Stimulated activated CD4-positive, alpha-beta T cell treated with anti-CD3 and anti-CD28 coated beads, Interleukin-12 subunit alpha, Interleukin-12 subunit beta, amount 100 ng/mL, for 4 hours (primary cell): ENCODE results near the gene STAU1.
"Not testable (repeated sequence)": the region's sequence is repeated elsewhere in the genome, so short reads cannot be mapped to it uniquely, and the experiment has no call there.

Source experiments
- DNase-seq: peaks from one replicate; pipeline ENCODE4 v3.0.0-alpha.2; 2020

STAU1 gene

DNA sequence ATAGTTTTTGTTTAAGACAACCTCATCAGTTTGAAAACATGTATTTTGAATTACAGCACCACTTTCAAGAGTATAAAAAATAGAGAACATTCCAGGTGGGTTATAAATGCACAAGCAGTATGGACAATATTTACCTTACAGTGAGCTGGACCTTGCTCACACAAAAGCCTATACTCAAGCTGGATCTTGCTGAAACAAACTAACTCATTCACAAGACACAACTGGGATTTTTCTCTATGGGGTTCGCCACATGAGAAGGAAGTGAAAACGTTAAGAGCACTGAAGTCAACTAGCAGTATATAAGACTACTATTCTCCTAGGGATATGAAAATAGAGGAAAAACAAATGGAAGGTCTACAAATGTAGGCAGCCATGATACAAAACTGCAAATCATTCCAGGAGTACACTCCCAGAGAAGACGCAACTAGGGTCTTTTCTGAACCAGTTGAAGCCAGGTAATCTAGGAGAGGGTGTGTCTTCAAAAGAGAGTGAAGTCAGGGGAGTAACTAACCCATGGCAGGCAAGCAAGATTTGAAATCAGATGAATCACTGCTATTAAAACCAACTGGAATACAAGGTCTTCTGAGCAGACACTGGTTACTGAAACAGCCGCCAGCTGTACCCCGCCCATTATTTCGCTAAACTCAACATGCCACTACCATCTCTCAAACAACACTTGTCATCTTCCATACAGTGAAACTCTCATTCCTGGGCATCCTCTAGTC, 26.5 kb downstream of the STAU1 start:
- DNase-seq, result no peak

DNA sequence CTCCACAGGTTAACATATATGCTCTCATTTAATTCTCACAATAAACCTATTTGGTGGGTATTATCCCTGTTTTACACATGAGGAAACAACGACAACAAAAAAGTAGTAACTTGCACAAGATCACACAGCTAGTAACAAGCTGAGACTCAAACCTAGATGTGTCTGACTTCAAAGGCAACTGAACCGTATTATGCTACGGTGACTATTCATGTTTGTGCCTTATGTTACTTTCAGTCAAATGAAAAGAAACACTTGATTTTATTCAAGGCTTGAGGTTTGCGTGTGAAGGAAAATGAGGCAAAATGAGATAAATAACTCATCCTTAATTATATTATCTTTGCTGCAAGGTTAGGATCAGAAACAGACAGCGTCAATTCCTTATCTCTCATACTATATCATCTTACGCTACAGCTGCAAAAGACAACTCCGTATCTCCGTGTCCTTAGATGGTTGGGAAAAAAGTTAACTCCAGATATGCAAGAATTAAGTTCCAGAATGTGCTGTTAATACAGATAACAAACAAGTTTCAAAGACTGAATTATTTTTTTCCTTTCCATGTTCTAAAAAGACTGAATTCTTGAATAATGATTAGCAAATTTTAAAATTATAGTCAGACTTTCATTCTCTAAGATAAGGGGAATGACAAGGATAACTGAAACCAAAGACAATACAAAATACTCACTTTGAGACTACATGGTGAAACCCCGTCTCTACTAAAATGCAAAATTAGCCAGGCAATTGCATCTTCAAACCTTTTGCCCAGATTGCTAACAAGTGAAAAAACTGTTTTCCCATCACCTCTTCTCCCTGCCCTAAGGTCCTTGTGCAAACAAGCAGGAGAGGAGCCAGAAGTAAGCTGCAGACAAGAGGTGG, 27.8 kb downstream of the STAU1 start:
- DNase-seq, result no peak

DNA sequence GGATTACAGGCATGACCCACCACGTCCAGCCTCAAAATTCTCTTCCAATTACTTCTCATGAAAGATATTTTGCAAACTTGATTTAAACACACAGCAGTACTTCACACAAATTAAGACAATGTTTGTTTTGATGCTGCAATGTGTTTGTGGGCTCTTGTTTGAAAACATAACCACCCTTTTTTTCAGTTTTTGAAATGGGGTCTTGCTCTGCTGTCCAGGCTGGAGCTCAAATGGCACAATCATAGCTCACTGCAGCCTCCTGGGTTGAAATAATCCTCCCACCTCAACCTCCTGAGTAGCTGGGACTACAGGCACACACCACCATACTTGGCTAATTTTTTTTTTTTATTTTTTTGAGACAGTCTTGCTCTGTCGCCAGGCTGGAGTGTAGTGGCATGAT, 31.0 kb downstream of the STAU1 start:
- no peak for DNase-seq

DNA sequence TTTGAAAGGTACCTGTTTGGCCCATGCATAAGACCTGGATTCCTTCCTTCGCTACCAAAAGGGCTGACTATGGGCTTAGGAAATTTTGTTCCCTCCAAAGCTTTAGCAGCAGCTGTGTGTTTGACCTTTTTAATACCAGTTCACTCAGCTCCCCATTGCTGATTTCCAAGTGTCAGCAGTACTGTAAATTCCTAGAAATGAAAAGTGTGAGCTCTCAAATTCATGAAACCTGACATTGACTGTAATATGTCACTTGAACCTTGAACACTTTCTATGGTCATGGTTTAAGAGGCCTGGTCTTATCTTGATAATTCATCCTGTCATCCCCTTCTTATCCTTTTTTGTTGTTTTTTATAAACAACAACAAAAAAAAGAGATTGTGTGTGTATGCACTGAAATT, 31.7 kb downstream of the STAU1 start:
- no peak for DNase-seq

DNA sequence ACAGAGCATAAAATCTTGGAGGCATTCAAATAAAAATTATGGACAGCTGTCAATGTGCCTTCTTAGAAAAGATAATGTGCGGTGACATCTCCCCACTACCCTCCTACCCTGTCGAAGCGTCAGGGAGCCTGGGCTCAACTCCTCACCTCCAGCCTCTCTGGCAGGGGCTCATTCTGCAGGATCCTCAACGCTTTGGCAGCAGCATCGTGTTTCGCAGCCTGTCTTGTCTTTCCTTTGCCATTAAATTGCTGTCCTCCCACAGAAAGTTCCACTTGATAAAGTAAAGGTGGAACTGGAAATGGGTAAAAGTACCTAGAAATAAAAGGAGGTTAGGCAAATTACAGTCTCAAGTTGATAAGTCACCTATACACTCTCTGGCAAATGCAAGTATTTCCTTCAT, 36.7 kb downstream of the STAU1 start:
- DNase-seq, result no peak

DNA sequence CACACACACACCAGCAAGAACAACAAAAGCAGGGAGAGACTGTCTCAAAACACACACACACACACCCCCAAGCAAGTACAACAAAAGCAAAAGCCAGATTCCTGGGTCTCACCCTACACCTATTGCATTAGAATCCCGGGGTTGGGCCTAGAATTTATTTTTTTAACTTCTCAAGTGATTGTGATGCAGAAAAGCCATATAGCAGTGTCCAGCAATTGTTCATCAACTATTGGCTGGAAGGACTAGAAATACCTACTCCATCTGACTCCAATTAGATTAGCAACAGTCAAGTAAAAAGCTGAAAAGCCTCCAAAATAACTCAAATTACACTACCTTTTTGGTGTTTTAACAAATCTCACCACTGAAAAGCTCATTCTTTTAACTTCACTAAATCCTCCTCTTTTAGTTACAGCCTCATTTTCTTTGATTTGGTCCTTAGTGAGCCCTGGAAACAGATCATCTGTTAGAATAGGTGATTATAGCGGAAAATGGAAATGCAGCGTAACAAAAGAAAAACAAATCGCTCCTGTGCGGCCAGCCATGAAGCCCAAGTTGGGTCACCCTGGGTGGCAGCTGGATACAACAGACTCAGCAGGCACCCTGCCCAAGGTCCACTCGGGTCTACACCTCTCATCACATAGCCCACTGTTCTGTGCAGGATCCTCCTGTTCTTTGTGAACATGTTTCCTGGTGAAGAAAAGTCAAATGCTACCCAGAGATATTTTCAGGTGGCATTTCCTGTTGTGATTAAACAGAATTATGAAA, 38.7 kb downstream of the STAU1 start:
- DNase-seq, result no peak

DNA sequence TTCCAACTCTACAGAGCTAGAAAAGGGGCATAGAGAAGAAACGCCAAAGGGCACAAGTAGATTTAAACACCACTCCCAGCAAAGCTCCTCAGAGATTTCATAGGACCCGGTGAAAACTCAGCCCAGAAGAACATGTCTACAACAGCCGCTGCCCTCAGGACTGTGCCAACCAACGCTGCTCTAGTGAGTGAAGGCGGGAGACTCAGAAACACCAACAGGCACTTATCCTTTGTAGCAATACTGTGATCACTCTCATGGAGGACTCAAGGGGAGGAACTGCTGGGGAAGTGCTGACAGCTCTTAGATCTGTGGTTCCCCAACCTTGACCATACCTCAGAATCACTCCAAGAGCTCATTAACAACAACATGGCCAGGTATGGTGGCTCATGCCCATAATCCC, 39.5 kb downstream of the STAU1 start:
- DNase-seq, result no peak

DNA sequence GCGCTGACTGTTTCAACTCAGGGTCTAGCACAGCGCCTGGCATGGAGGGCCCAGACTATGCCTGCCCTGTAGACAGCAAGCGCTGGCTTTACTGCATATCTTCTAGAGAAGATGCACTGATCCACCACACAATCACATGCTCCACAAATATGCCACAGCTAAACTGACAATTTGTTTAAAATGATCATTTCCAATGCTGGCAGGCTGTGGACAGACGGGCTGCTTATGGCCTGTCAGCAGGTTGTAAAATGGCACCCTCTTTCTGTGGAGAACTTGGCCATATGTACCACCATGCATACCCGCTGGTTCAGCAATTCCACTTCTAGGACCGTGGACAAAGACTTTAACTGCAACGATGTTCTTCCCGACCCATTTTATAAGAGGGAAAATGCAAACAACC, 40.8 kb downstream of the STAU1 start:
- DNase-seq, result no peak

DNA sequence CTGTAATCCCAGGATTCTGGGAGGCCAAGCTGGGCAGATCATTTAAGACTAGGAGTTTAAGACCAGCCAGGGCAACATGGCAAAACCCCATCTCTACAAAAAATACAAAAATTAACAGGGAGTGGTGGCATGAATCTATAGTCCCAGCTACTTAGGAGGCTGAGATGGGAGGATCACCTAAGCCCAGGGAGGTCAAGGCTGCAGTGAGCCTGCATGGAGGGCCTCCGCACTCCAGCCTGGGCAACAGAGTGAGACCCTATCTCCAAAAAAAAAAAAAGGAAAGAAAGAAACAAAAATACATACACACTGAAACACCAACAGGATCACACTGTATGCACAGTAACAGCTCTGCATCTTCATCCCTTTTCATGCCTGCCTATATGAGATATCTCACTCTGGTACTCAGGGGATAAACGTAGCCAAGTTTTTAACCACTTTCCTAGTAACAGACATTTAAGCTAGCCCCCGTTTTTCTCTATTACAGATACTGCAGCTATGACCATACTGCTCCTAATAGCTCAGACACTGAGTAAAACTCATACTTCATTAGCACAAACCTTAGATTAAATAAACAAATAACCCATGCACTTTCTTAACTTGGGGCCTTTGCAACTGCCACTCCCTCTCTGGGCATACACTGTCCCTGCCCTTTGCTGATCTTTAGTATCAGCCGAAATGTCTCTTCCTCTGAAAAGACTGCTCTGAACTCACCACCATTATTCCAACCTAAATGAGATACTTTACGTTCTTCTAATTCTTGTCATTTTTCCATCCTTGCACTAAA, 41.5 kb downstream of the STAU1 start:
- no peak for DNase-seq

DNA sequence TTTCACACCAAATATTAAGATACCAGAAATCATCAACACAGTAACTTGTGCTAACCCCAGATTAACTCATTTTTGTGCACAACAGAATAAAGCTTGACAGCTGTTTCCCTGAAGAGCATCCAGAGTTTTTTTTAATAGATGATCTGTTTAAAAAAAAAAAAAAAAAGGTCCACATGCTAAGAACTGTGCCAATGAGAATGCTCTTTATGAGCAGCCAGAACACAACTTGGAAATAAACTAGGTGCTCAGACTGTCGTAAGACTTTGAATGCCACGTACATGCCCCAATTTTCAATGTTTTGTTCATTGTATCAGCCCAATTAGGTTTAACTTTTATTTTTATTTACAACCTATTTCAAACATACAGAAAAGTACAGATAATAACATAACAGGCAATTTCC, 47.3 kb downstream of the STAU1 start:
- DNase-seq, result no peak

DNA sequence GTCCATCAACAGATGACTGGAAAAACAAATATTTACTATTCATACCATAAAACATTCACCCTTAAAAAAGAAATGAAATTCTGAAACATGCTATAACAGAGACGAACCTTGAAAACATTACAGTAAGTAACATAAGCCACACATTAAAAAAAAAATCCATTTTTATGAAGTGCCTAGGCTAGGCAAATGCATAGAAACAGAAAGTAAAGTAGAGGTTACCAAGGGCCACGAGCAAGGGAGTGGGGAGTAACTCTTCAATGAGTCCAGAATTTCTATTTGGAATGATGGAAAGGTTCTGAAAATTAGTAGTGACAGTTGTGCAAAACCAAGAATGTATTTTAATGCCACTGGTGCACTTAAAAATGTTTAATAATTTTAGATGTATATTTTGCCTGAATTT, 47.7 kb downstream of the STAU1 start:
- no peak for DNase-seq

DNA sequence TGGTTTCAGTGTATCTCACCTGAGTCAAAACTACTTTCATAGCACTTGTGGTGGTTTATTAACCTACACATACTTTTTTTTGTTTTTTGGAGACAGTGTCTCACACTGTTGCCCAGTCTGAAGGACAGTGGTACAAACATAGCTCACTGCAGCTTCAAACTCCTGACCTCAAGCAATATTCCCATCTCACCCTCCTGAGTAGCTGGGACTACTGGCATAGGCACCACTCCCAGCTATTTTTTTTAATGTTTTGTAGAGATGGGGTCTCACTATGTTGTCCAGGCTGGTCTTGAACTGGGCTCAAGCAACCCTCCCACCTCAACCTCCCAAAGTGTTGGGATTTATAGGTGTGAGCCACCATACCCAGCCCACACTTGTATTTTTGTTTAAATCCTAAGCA, 49.7 kb downstream of the STAU1 start:
- no peak for DNase-seq

DNA sequence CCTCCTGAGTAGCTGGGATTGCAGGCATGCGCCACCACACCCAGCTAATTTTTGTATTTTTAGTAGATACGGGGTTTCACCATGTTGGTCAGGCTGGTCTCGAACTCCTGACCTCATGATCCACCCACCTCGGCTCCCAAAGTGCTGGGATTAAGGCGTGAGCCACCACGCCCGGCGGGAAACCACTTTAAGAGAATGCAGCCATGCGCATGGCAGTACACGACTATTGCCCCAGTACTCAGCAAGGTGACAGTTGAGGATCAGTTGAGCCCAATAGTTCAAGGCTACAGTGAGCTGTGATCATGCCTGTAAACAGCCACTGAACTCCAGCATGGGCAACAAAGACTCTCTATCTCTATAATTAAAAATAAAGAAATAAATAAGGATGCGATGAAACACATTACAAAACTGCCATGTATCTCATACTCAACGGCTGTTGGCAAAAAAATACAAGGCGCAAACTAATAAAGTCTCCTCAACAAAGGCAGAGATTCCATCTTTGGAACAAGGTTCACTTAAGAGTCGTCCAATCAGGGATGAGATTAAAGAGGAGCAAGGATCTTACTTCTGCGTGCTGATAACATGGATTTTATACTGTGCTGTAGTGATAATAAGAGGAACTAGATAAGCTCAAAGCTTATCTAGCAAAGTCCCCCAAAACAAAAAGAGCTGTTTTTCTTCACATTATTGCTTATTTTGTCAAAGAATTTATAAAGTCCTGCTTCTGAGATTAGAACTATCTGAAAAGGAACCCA, 51.1 kb downstream of the STAU1 start:
- DNase-seq, result no peak

DNA sequence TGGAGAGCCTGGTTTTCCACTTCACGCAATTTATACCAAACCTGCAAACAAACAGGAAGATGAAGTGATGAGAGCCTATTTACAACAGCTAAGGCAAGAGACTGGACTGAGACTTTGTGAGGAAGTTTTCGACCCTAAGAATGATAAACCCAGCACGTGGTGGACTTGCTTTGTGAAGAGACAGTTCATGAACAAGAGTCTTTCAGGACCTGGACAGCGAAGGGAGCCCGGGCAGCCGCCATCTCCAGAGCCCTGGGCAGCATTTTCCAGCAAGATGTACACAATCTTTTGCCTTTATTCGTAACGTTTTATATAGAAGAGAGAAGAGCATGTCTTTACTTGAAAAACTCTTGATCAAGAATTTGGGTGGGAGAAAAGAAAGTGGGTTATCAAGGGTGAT, 53.3 kb downstream of the STAU1 start:
- DNase-seq, result not testable (repeated sequence)

DNA sequence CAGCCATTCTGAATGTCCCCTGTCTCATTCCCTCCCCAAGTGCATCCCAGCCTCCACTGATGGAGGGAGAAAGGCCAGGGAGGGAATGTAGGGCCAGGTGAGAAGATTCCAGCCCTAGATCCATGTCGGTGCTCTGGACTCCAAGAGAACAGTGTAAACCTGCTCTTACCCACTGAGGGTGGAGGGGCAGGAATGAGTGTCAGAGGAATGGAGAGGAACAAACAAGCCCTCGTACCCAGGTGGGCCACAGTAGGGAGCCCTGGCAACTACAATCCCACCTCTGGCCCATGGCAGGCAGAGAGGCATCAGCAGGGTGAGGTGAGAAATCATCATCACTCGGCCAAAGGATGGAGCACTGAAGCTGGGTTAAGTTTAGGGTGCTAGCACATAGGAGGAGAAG, 54.6 kb downstream of the STAU1 start:
- DNase-seq, result no peak

DNA sequence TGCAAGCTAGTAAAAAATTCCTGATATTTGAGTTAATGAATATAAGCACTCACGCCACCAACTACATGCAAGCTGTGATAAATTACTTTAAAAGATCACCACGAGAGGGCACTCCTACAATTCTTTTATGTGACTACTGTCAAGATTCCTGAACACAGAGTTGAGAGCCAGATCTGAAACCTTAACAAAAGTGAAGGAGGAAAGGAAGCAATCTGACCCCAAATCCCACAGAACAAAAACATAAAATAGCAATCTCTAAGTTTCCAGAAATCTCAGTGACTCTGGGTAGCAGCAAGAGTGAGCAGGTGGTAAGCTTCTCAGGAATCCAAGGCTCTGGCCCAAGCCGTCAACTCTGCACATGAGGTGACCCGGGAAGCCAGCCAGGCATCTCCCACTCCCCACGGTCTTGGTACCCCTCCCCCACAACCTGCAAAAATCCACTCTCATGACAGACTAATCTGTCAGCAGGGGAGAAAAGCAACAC, 55.1 kb downstream of the STAU1 start:
- DNase-seq, result no peak

DNA sequence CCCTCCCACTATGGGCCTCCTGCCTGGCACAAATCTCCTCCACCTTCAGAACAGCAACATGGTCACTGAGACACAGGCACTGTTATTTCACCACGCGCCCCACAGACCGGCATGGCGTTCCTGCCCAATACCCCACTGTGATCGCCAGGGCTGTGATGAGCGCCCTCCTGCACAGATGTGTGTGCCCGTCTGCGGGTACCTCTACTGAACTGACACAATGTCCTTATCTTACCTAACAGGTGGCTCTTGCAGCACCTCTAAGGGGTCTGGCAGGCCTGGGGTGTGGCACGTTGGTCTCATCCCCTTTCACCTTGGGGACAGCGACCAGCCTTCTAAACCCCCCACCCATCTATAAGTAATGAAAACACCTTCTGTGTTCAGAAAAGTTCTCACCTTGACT, 64.2 kb downstream of the STAU1 start:
- no peak for DNase-seq

DNA sequence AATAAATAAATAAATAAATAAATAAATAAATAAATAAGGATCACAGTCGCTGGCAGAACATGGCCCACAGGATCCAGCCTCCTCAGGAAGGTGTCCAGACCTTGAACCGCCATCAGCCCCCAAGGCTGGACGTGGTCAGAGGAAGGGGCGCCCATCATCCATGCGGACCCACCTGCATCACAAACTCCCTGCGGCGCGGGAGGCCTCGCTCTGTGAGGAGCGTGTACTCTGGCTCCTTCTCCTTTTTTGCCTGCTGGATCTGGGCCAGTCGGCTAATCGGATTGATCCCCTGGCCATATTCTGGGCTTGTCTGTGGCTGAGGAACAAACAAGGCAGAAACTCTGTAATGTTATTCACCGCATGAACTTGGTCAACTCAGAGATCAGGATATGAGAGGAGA, 65.2 kb downstream of the STAU1 start:
- no peak for DNase-seq

DNA sequence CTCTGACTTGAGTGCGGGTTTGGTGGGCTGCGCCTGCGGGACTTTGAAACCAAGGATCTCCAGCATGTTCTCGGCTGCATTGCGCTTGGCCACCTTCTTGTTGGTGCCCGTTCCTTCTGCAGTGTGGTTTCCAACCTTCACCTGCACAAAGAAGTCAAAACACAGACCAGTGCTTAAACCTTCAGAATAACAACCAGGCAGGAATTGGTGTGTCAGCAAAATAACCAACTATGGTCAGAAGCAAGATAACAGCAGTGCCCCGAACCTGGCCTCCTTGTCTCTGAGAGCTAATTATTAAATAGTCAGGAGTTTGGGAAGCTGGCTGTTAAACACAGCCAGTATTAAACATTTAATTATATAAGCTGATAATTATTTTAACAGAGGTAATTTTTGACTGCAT, 68.1 kb downstream of the STAU1 start:
- no peak for DNase-seq

DNA sequence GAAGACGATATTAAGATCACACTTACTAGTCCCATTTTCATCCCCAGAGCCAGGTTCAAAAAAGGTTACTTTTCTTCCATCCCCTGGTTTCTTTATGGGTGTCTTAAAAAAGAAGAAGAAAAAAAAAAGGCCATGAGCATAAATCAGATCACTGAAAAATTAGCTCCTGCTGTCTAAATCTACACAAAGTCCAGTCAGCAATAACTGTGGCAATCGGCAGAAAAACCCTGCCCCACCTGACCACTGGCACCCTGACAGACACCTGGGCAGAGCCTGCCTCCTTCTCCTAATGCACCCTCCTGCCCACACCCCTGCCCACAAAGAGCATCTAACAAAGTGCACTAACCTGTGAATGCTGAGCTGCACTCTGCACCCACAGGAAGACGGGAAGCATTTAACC, 69.8 kb downstream of the STAU1 start:
- DNase-seq, result no peak

DNA sequence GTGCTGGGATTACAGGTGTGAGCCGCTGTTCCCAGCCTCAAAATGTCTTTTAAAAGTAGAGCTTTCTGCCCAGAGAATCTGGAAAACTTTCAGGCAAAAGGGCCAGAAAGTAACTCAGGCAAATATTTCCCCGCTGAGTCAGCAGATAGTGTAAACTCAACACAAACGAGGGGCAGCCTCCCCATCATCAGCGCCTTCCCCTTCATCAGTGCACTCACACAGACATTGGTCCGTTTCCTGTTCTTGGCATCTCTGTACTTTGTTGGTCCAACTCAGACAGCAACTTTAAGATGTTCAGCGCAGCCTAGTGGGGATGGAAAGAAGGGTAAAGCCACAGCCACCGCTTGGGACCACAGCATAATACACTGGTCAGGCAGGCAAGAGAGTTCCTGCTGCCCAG, 72.6 kb downstream of the STAU1 start:
- no peak for DNase-seq
